ENCODE results near the gene F2RL3. TPM values are rescaled to one million over a fixed set of nuclear protein-coding genes. Genes with fewer than 3 reads are reported as not detected.

Gene F2RL3
- 1.3 and 10.9 TPM in 2 replicates for total RNA-seq

GRCh38 chr19:16888629-16889365, at the start of gene F2RL3:
F2RL3 (plus strand) TSS chr19:16888999; CDS start chr19:16889190, 191 bp downstream.

Small RNA genes lying within 50 kb of the gene (small RNA-seq; reads per million reads assigned to genes)
- gene RN7SL823P (ENCODE audit: low replicate concordance) (not detected), gene RN7SL835P (ENCODE audit: low replicate concordance) (not detected)

Other genes starting within 250 kb of the F2RL3 start
- 63.4 and 68.9 TPM in 2 replicates for gene SMIM7, start 228.9 kb upstream of the F2RL3 start, total RNA-seq
- 0.57 and 2.2 TPM in 2 replicates for gene TMEM38A, start 227.9 kb upstream of the F2RL3 start, total RNA-seq
- not detected in 2 replicates for gene NWD1, start 169.2 kb upstream of the F2RL3 start, total RNA-seq
- gene SIN3B, start 59.6 kb upstream of the F2RL3 start, total RNA-seq = 28.0 and 37.7 TPM in 2 replicates
- gene CPAMD8, start 137.8 kb downstream of the F2RL3 start, total RNA-seq = 0.57 and 2.4 TPM in 2 replicates
- gene HAUS8, start 186.5 kb downstream of the F2RL3 start, total RNA-seq = 1.3 and 8.6 TPM in 2 replicates
- 137 and 192 TPM in 2 replicates for gene MYO9B, start 186.8 kb downstream of the F2RL3 start, total RNA-seq